D721Med (cell line): Measurements from ENCODE around the gene SMIM22.
"Not testable (repeated sequence)": the region's sequence is repeated elsewhere in the genome, so short reads cannot be mapped to it uniquely, and the experiment has no call there.

Source experiments
- DNase-seq: peaks from one replicate; pipeline ENCODE4 v3.0.0; 2011; ENCODE audit warnings: low spot score; ENCODE audit not compliant: insufficient read length
- FAIRE-seq: peaks from 2 replicates; lab custom pipeline; 2011; peaks lifted over from hg19 to GRCh38; lab: Jason Lieb, UNC
- CTCF ChIP-seq: IDR thresholded peaks from 2 replicates; pipeline ENCODE4 v1.5.1; 2012; ENCODE audit warnings: mild to moderate bottlenecking, control low read depth; ENCODE audit not compliant: insufficient read depth; ENCODE audit errors: missing control alignments

SMIM22 gene

GRCh38 chr16:4783251-4783950 lies 11.8 kb upstream of the SMIM22 start:
- DNase-seq (no peak), FAIRE-seq (no peak)
- TF ChIP-seq CTCF, result no peak

- FAIRE-seq (no peak), DNase-seq (no peak)
- TF ChIP-seq CTCF, result no peak
These were observed 11.2 kb upstream of the SMIM22 start for GRCh38 chr16:4783951-4784336.

- not testable (repeated sequence) for FAIRE-seq, DNase-seq
These were observed 10.7 kb upstream of the SMIM22 start for GRCh38 chr16:4784444-4784987.

- FAIRE-seq, result no peak
- no peak for DNase-seq
- no peak for TF ChIP-seq CTCF
These were observed 9.3 kb upstream of the SMIM22 start for GRCh38 chr16:4785758-4786433.

- DNase-seq (no peak), FAIRE-seq (no peak)
- TF ChIP-seq CTCF, result no peak
These were observed 8.1 kb upstream of the SMIM22 start for GRCh38 chr16:4787068-4787467.

GRCh38 chr16:4787627-4788482 lies 7.3 kb upstream of the SMIM22 start, which contains the start of gene SEPTIN12:
Gene SEPTIN12, minus strand, starts transcription at chr16:4788345. Its CDS starts 700 bp downstream, at chr16:4787645.
- no peak for FAIRE-seq
- TF ChIP-seq CTCF, result no peak
- no peak for DNase-seq

GRCh38 chr16:4788489-4788889 lies 6.7 kb upstream of the SMIM22 start:
- DNase-seq (no peak), FAIRE-seq (no peak)
- no peak for TF ChIP-seq CTCF
